GM11168 (cell line): ENCODE results near the gene DNLZ.
"Not testable (repeated sequence)": the region's sequence is repeated elsewhere in the genome, so short reads cannot be mapped to it uniquely, and the experiment has no call there.

Experiments
- in situ Hi-C: fragments of 300-500 bp; cut with MboI; formaldehyde crosslinking; loops from one replicate; pipeline ENCODE4 v1.12.0; 2022; ENCODE audit warnings: low sequenced_read_pairs; ENCODE audit not compliant: unreplicated experiment

Gene DNLZ

GRCh38 chr9:136363106-136363948, at the start of gene DNLZ:
TSS of gene DNLZ (minus strand) at chr9:136363744. CDS start at chr9:136363714, 30 bp downstream.
- in situ Hi-C loops, result no loop called here

- in situ Hi-C loops, result no loop called here
Observed at GRCh38 chr9:136412962-136413361, 49.4 kb upstream of the DNLZ start.

- in situ Hi-C loops, result no loop called here
Observed at GRCh38 chr9:136411378-136411777, 47.8 kb upstream of the DNLZ start.

DNA sequence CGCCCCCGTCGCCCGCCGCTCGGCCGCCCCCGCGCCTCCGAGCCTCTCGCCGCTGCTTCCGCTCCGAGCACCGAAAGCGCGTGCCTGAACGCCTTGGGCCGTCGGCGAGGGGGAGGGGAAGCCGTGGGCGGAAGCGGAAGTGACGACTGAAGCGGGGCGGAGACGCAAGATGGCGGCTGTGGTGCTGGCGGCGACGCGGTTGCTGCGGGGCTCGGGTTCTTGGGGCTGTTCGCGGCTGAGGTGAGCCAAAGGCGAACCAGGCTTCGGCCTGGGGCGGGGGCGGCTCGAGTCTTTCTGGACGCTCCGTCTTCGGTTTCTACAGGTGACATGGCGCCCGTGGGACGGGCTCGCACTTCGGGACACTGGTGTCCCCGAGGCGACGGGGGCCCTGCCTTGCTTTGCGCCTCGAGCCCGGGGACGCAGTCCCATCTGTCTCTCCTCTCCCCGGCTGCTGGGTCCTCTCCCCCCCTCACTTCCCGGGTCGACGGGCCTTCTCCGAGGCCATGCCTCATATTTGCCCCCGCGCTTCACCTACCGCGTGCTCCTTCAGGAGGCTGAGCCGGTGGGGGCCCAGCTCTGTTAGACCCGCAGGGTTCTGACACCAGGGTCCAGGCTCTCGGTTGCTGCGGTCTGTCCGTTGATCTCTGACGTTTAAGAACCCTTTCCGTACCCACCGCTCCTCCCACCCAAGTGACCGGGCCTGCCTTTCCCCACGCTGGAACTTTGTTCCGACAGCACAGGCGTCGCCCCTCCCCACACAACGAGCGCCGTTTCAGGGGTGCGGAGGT, 47.1 kb upstream of the DNLZ start, which contains the start of the genes ENTR1 and PMPCA:
ENTR1 (minus strand) TSS at position 115 of the 788 bp plus-strand sequence. CDS start 217 bp downstream, outside the sequence.
PMPCA (plus strand) TSS at position 159 of the 788 bp plus-strand sequence; CDS start at position 170, 11 bp downstream.
- in situ Hi-C loops, result no loop called here

DNA sequence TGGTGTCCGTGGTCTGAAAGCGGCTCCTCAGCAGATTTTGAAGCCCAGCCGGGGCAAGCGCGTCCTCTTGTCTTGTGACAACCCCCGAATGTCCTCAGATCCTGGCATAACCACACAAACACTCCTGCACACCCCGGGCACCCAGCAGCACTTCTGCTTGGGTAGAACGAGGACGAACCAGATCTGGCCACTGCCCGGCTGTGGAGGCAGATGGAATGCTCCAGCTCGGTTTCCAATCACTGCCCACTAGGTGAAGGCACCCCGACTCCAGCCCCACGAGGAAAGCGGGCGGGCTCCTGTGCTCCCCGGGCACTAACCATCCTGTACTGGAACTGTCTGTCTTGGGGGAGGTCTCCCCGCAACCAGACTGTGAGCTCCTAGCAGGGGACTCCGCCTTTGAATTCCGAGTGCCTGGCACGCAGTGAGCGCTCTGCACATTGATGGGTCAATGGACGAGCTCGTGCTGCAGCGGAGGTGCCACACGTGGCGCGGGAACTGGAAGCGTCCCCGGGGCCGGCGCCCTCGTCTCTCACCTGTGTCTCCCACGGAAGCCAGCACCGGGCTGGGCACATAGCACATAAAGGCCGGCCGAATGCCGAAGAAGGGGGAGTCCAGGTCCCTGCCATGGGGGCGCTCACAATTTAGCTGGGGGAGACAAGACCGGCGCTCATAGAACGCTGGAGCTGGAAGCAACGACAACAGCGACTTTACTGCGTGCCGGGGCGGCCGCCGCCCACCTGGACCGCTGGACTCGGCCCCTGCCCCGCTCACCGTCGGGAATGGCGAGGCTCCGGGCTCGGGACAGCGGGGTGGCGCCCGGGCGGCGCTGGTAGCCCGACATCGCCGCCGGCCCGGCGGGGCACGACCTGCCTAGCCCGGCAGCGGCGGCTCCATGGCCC, 46.3 kb upstream of the DNLZ start:
- in situ Hi-C loops, result no loop called here

DNA sequence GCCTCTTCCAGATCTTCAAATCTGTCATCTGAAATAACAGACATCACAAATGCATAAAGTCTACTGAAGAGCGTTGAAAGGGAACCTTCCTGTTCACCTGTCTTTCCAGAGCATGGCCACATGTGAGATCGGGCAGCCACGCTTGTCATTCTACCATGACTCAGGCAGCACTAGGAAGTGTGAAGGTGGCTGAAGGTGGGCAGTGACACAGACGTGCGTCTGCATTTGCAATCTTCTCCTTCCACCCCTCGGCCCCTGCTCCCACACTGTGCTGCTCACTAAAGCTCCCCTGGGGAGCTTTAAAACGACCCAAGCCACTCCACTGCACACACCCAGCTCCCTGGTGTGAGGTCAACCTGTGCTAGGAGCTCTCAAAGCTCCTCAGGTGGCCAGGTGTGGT, 44.4 kb upstream of the DNLZ start:
- in situ Hi-C loops, result no loop called here

- in situ Hi-C loops, result not testable (repeated sequence)
Observed at GRCh38 chr9:136407061-136407460, 43.5 kb upstream of the DNLZ start.

DNA sequence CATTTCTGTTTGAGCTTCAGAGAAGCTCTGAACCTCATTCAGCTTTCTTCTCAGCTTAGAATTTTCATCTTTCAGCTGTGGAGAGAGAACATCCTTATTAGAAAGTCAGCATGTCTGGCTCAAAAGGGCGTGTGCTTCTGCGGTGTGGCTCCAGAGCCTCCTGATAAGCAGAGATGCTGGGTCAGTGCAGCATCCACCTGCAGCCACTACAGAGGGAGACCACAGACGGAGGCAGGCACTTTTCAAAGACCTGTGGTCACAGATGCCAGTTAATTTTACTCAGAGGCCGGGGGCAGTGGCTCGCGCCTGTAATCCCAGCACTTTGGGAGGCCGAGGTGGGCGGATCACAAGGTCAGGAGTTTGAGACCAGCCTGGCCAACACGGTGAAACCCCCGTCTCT, 42.4 kb upstream of the DNLZ start:
- in situ Hi-C loops, result not testable (repeated sequence)

- in situ Hi-C loops, result no loop called here
Observed at GRCh38 chr9:136405481-136405880, 41.9 kb upstream of the DNLZ start.

DNA sequence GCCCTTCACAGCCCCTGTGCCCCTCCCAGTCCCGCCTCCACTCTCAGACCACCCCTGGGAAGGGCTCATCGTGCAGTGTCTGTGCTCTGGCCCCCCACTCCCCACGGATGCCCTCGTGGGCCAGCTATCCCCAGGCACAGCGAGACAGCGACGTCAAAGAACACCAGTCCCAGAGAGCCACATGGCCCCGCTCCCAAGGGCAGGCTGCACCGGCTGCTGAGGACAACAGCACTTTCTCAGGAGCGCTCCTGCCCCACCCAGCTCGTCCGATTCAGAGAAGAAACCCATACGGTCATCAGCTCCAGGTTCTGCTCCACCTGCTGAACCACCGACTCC, 41.2 kb upstream of the DNLZ start:
- in situ Hi-C loops, result no loop called here

DNA sequence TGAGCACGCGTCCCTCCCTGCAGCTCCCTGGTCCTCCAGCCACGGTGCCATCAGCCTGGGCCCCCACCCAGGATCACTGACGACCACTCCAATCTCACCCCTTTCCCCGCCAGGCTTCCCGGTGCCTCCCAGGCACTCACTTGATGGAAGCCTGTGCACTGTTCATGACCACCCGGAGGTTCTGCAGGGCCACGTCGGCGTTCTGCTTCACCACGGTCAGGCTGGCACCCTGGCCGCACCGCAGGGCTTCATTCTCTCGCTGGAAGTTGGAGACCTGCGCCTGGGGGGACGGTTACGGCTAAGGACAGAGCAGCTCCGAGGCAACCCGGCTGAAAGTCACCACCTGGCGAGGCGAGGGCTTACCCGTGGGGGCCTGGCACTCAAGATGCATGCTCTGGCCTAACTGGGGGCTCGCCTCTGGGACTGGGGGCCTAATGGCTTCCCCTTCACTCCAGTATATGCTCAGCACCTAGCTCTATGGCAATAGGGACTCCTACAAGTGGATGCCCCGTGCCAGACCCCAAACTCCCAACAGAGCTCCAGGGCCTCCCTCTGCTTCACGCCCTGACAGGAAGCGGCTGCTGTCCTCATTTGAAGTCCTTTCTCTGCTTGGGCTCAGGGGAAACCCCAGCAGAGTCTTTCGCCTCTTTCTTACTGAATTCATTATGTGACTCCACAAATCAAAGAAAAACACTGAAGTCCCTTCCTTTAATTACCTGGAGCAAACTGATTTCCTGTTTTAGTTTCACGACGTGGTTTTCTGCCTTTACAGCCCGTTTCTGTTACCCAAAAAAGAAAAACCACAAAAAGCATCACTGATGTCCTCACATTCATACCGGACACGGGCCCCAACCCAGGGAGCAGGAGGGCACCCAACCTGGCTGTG, 40.6 kb upstream of the DNLZ start:
- in situ Hi-C loops, result no loop called here

DNA sequence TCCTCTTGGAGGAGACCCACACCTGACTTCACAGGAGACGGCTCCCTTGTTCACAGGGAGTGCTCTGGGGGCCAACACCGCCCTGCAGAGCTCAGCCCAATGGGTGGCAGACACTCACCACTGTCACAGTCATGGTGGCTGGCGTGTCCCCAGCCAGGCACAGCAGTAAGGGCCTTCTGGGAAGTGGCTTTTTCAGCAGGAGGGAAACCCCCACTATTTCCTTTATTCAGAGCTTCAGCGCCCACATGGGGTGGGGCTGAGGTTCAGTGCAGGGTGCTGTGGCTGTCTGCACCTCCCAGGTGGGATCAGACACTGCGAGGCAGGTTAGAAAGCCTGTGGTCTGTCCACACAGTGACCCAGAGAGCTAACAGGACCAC, 40.0 kb upstream of the DNLZ start:
- in situ Hi-C loops, result no loop called here

DNA sequence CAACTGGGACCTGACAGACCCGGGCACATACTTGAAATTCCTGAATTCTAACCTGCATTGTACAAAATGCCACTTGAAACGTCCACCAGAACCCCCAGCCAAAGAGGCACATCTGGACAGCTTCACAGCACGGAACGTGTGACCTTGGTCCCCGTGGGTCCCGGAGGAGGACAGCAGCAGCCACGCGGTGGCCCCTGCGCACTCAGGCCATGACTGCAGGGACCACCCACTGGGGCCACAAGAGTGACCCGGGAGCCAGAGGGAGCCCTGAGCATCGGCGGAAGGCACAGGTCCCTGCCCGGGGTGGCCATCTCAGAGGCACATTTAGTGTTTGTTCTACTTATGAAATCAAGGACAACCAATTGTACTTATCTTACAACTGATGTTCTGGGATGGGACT, 38.5 kb upstream of the DNLZ start:
- in situ Hi-C loops, result no loop called here

DNA sequence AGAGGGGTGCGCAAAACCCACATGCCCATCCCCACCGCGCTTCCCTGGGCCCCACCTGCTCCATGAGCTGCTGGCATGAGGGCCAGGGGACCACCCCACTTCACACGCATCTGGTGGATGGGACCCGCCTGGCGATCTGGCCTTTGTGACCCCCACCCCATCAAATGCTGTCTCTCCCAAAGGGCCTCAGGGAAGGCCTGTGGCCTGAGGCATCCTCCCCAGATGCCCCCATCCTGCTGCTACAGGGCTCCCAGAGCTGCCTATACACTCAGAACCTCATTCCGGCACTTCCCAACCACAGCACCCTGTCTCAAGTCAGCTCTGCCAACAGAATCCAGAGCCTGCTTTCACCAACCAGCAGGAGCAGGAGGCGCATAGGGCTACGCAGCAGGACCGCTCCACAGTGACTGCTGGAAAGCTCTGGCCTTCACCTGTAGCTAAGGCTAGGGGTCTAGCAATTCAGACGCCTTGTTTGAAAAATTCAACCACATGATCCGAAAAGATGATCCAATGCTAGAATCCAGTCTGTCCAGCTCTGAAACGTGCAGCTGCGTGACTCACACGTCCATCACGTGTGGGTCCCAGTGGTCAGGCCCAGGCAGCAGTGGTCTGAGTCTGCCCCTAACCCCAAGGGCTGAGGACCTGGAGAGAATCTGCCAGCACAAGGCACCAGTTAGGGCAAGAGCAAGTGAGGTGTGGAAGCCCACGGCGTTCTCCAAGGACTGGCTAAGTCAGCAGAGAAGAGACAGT, 37.8 kb upstream of the DNLZ start:
- in situ Hi-C loops, result no loop called here

- in situ Hi-C loops, result no loop called here
Observed at GRCh38 chr9:136400038-136400834, 36.7 kb upstream of the DNLZ start, which contains the start of gene SNAPC4. TSS of gene SNAPC4 (minus strand) at chr9:136400170. CDS start at chr9:136398428, 1,742 bp downstream.

GRCh38 chr9:136399176-136400037, 35.9 kb upstream of the DNLZ start:
- in situ Hi-C loops, result no loop called here

GRCh38 chr9:136398286-136398685, 34.7 kb upstream of the DNLZ start:
- in situ Hi-C loops, result no loop called here
